ENCODE measurements around the gene CYGB. TPM values are rescaled to one million over a fixed set of nuclear protein-coding genes. Genes with fewer than 3 reads are reported as not detected.
"Not testable (repeated sequence)": the region's sequence is repeated elsewhere in the genome, so short reads cannot be mapped to it uniquely, and the experiment has no call there.

CYGB gene
- total and polyA plus RNA-seq, 2 donors: 14.4 to 68.7 TPM

DNA sequence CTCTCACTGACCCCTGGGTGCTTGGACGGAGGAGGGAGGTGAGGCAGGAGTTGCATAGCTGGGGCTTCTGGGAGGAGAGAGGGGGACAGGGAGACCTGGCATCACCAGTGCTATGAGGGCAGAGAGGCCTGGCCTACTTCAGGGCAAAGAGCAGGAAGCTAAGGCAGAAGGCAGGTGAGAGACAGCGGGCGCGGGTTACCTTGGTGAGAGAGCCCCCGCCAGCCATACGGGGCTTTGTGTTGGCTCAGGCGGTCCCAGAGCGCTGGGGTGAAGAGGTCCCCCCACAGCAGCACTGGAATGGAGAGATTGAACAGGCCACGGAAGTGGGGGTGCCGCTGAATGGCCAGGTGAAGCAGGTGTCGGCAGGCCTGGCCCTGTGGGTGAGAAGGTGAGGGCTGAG lies 36.7 kb upstream of the CYGB start:
- Histone ChIP-seq H3K4me1 (ENCODE audit: insufficient read depth) (no peaks in the 10 kb centered on the region), H3K36me3 (ENCODE audit: insufficient read depth) (no peaks in the 10 kb centered on the region), H3K27ac (ENCODE audit: low read depth) (no peak overlapping the region), H3K4me3 (ENCODE audit: low read depth, low read length) (no peak overlapping the region)
- no peak for DNase-seq (ENCODE audit: extremely low spot score)
- WGBS: 93% methylated on average over 11 of the region's 11 CpGs

GRCh38 chr17:76573096-76573495 lies 35.6 kb upstream of the CYGB start:
- no peak for DNase-seq (ENCODE audit: extremely low spot score)
- no peak overlapping the region for H3K4me3 ChIP-seq (ENCODE audit: low read depth, low read length)
- 91% methylated on average over 10 of the region's 10 CpGs for WGBS
- H3K27ac ChIP-seq (ENCODE audit: low read depth): no peak overlapping the region
- H3K36me3 ChIP-seq (ENCODE audit: insufficient read depth): no peaks in the 10 kb centered on the region
- H3K4me1 ChIP-seq (ENCODE audit: insufficient read depth): no peaks in the 10 kb centered on the region

DNA sequence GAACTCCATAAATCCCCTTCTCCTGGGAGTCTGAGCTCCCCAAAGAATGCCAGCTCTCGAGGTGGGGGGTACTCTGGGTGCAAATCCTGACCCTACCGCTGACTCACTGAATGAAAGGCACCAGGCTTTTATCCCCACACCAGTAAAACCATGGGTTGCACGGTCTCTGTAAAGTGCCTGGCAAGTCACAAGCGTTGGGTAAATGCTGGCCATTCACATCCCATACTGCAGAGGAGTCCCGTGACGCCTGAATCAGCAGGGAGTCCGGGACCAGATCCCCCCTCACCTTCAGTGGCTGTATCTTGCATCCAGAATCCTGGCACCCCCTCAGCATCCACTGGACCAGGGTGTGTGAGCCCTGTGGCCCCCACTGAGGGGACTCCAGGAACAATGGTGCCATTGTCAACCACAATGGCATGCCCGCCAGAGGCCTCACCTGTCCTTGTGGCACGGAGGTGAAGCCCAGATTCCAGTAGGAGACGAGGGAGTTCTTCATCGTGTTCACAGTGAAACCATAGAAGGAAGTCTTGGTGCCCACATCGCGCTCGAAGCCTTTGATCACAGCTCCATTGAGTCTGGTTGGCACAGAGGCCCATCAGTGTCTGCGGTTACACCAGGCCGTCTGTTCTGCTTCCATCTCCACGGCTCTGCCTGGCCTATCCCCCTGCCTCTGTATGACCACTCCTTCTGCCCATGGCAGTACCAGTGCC lies 34.8 kb upstream of the CYGB start:
- no peaks in the 10 kb centered on the region for H3K36me3 ChIP-seq (ENCODE audit: insufficient read depth)
- DNase-seq (ENCODE audit: extremely low spot score): no peak
- H3K4me3 ChIP-seq (ENCODE audit: low read depth, low read length): no peak overlapping the region
- WGBS: 92% methylated on average over 17 of the region's 17 CpGs
- no peak overlapping the region for H3K27ac ChIP-seq (ENCODE audit: low read depth)
- H3K4me1 ChIP-seq (ENCODE audit: insufficient read depth): no peaks in the 10 kb centered on the region

DNA sequence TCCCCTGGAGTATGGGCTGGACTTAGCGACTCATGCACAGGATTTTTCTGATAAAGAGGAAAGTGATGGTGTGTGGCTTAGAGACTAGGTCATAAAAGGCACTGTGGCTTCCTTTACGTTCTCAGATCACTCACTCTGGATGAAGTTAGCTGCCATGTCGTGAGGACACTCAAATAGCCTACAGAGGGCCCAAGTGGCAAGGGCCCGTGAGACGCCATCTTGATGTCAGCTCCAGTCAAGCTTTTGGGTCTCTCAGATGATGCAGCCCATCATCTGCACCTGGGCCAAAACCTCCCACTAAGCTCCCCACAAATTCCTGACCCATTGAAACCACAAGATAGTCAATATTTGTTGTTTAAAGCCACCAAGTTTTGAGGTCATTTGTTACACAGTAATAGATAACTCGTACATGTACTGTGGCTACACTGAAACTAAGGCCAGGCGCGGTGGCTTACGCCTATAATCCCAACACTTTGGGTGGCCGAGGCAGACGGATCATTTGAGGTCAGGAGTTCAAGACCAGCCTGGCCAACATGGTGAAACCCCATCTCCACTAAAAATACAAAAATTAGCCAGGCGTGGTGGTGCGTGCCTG lies 33.5 kb upstream of the CYGB start:
- H3K36me3 ChIP-seq (ENCODE audit: insufficient read depth): no peaks in the 10 kb centered on the region
- H3K4me1 ChIP-seq (ENCODE audit: insufficient read depth): no peaks in the 10 kb centered on the region
- no peak for DNase-seq (ENCODE audit: extremely low spot score)
- WGBS: 91% methylated on average over 13 of the region's 13 CpGs
- H3K4me3 ChIP-seq (ENCODE audit: low read depth, low read length): no peak overlapping the region
- no peak overlapping the region for H3K27ac ChIP-seq (ENCODE audit: low read depth)

GRCh38 chr17:76570457-76570856 lies 32.9 kb upstream of the CYGB start:
- 91% methylated on average over 7 of the region's 7 CpGs for WGBS
- no peak for DNase-seq (ENCODE audit: extremely low spot score)
- no peaks in the 10 kb centered on the region for H3K36me3 ChIP-seq (ENCODE audit: insufficient read depth)
- no peaks in the 10 kb centered on the region for H3K4me1 ChIP-seq (ENCODE audit: insufficient read depth)
- no peak overlapping the region for H3K27ac ChIP-seq (ENCODE audit: low read depth)
- no peak overlapping the region for H3K4me3 ChIP-seq (ENCODE audit: low read depth, low read length)

DNA sequence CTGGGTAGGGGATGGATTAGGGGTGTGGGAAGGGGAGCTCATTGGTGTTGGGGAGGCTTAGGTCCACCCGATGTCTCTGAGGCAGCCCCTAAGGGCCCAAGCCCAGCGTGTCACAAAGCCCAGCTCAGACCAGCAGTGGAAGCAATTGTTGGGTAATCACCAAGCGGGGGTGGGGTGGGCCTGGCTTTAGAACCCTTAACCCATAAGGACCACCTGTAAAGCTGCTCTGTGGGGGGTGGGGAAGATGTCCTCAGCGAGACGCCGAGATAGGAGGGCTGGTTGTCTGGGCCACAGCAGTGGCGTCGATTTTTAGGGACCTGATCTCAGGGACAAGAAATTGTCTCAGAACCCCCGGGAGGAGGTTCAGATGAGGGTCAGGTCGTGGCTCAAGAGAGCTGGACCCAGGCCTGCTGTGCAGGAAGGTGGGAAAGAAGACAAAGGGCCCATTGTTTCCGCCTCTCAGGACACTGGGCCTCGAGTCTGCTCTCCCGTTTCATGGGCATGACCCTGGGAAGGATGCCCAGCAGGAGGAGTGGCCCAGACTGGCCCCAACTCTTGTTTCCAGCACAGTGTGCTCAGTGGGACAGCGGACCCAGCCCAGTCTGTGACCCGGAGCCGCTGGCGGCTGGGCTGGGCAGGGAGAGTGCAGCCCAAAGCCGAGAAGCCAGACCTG lies 32.2 kb upstream of the CYGB start:
- H3K36me3 ChIP-seq (ENCODE audit: insufficient read depth): no peaks in the 10 kb centered on the region
- no peak for DNase-seq (ENCODE audit: extremely low spot score)
- H3K4me1 ChIP-seq (ENCODE audit: insufficient read depth): no peaks in the 10 kb centered on the region
- no peak overlapping the region for H3K27ac ChIP-seq (ENCODE audit: low read depth)
- 72% methylated on average over 18 of the region's 18 CpGs for WGBS
- no peak overlapping the region for H3K4me3 ChIP-seq (ENCODE audit: low read depth, low read length)

DNA sequence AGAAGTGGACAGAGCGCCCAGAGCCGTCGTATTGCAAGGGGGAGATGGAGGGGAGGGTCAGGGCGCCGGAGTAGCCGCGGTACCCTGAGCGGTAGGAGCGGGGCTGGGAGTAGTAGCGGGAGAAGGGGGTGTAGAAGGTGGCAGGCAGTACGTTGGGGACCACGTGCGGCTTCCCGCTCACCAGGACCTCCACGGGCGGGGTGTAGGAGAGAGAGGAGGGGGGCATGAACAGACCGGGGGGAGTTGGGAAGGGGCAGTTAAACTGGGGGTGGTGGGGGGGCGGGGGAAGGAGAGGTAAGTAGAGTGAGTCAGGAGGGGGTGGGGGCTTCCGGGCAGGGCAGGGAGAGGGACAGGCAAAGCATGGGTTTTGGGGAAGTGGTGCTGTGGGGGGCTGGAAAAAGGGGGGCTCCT lies 31.3 kb upstream of the CYGB start:
- H3K36me3 ChIP-seq (ENCODE audit: insufficient read depth): no peaks in the 10 kb centered on the region
- DNase-seq (ENCODE audit: extremely low spot score): no peak
- no peak overlapping the region for H3K4me3 ChIP-seq (ENCODE audit: low read depth, low read length)
- H3K27ac ChIP-seq (ENCODE audit: low read depth): no peak overlapping the region
- no peaks in the 10 kb centered on the region for H3K4me1 ChIP-seq (ENCODE audit: insufficient read depth)
- 28% methylated on average over 19 of the region's 19 CpGs for WGBS

DNA sequence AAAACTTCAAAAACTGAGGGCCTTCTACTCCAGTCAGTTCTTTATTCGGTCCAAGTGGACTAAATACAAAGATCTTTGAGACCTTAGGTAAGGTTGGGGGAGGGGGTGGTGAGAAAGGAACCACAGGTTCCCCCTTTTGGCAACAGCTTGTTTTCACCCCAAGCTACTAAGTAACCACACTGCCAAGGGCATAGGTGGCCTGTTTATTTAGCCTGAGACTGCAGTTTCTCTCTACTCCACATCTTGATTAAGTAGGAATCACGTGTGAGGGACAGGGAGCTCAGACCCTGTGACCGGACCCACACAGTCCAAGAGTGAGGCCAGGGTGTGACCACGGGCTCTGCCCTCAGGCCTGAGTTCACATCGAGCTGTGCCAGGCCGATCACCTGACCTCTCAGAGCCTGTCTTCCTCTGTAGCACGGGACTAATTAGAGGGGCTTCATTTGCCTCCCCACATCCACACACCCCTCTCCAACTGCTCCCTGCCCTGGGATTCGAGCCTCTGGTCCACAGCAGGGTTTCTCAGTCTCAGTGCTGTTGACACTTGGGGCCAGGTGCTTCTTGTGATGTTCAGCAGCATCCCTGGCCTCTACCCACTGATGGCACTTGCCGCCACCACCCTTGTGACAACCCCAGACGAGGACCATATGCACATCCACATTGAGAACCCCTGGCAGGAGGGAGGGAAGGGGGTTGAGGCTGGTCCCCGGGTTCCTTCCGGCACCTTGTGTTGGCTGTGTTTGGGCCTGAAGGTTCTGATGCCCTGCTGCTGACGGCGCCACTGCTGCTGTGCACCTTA lies 30.3 kb upstream of the CYGB start:
- DNase-seq (ENCODE audit: extremely low spot score): no peak
- Histone ChIP-seq H3K36me3 (ENCODE audit: insufficient read depth) (no peaks in the 10 kb centered on the region), H3K4me1 (ENCODE audit: insufficient read depth) (no peaks in the 10 kb centered on the region), H3K4me3 (ENCODE audit: low read depth, low read length) (no peak overlapping the region), H3K27ac (ENCODE audit: low read depth) (no peak overlapping the region)
- WGBS: 82% methylated on average over 14 of the region's 14 CpGs

DNA sequence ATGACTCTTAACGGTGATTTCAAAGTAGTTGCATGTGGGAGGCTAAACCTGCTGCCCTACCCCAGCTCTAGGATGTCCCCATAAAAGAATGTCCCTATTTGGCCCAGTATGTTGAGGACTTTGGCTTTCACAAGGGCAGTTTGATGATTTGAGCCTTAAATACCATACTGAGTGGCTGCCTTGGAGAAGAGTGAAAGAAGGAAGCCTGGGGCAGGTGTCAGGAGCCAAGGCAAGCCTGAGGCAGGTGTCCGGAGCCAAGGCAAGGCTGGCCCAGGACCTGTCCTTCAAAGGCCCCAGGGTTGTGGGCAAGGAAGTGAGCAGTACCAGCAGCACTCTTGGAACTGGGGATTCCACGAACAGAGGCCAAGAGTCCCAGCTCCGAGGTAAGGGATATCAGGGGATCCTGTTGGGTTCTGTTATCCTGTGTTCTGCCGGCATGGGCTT lies 29.5 kb upstream of the CYGB start:
- no peak for DNase-seq (ENCODE audit: extremely low spot score)
- 90% methylated on average over 5 of the region's 5 CpGs for WGBS
- Histone ChIP-seq H3K4me3 (ENCODE audit: low read depth, low read length) (no peak overlapping the region), H3K36me3 (ENCODE audit: insufficient read depth) (no peaks in the 10 kb centered on the region), H3K4me1 (ENCODE audit: insufficient read depth) (no peaks in the 10 kb centered on the region), H3K27ac (ENCODE audit: low read depth) (no peak overlapping the region)

- DNase-seq (ENCODE audit: extremely low spot score): no peak
- H3K4me3 ChIP-seq (ENCODE audit: low read depth, low read length): no peak overlapping the region
- no peaks in the 10 kb centered on the region for H3K36me3 ChIP-seq (ENCODE audit: insufficient read depth)
- H3K27ac ChIP-seq (ENCODE audit: low read depth): no peak overlapping the region
- WGBS: 95% methylated on average over 3 of the region's 3 CpGs
- no peaks in the 10 kb centered on the region for H3K4me1 ChIP-seq (ENCODE audit: insufficient read depth)
Measured at GRCh38 chr17:76566613-76566943, 29.1 kb upstream of the CYGB start.

DNA sequence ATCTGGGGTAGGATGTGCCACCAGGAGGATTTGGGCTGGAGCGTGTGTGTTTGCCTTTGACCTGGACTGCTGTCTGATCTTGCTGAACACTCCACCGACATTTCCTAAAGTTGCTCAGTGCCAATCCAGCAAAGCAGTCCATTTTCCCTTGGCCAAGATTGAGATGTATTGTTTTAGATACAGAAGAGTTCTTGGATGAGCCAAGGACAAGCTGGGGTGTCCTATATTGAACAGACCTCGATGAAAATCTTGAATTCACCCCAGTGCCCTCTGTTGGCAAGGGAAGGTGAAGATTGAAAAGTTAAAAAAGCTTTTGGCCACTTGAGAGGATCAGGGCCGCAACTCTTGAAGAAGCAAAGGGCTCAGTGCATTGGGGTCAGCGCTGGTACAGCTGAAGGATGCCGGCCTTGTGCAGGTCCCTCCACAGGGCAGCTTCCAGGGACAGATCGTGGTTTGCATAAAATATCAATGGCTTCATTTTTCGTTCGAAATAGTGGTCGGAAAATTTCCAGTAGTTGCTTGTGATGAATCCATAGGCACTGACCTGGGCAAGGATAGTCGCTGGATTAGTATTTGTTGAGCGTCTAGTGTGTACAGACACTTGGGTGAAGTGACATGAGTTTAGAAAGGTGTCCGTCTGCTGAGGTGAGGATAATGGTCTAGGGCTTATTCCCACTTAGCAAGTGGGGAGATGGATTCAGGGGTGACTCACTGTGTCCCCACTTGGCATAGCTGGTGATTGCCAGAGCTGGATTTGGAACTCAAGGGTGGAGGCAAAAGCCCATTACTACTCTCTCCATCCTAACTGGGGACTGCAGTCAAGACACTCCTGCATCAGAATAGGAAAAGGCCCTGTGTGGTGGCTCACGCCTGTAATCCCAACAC lies 28.5 kb upstream of the CYGB start:
- Histone ChIP-seq H3K36me3 (ENCODE audit: insufficient read depth) (no peaks in the 10 kb centered on the region), H3K4me1 (ENCODE audit: insufficient read depth) (no peaks in the 10 kb centered on the region), H3K4me3 (ENCODE audit: low read depth, low read length) (no peak overlapping the region), H3K27ac (ENCODE audit: low read depth) (no peak overlapping the region)
- WGBS: 88% methylated on average over 14 of the region's 14 CpGs
- DNase-seq (ENCODE audit: extremely low spot score): no peak

GRCh38 chr17:76564991-76565727 lies 27.6 kb upstream of the CYGB start:
- H3K4me1 ChIP-seq (ENCODE audit: insufficient read depth); H3K36me3 ChIP-seq (ENCODE audit: insufficient read depth); DNase-seq (ENCODE audit: extremely low spot score); H3K4me3 ChIP-seq (ENCODE audit: low read depth, low read length); H3K27ac ChIP-seq (ENCODE audit: low read depth): not testable (repeated sequence)
- 34% methylated on average over 8 of the region's 8 CpGs for WGBS
